NCI-H526 treated with DMSO at 0.1 percent for 48 hours (cell line): Measurements from ENCODE around the gene BRME1.
A peak's percentile ranks its signal among the peaks of the same experiment; 100 is the strongest.

Experiments
- DNase-seq: peaks from one replicate; lab custom pipeline; 2025; lab: John Stamatoyannopoulos, UW

BRME1 gene

GRCh38 chr19:13905634-13906520 lies at the start of gene BRME1, which contains the start of gene CC2D1A:
TSS of gene BRME1 (minus strand) at chr19:13906117. CDS start at chr19:13904892, 1,225 bp downstream.
TSS of gene CC2D1A (plus strand) at chr19:13906201. CDS start at chr19:13906442, 241 bp downstream.
- peak; percentile 42 for DNase-seq

GRCh38 chr19:13954185-13954584 lies 48.3 kb upstream of the BRME1 start:
- DNase-seq: no peak

GRCh38 chr19:13952931-13953531 lies 47.1 kb upstream of the BRME1 start:
- no peak for DNase-seq

- peak; percentile 95 for DNase-seq
Measured at GRCh38 chr19:13952154-13952930, 46.4 kb upstream of the BRME1 start, which contains the start of gene DCAF15. TSS of gene DCAF15 (plus strand) at chr19:13952509. CDS start at chr19:13952513, 4 bp downstream.

GRCh38 chr19:13951799-13952153 lies 45.9 kb upstream of the BRME1 start:
- no peak for DNase-seq

- DNase-seq: no peak
Measured at GRCh38 chr19:13951043-13951442, 45.1 kb upstream of the BRME1 start.

- no peak for DNase-seq
Measured at GRCh38 chr19:13946414-13946813, 40.5 kb upstream of the BRME1 start.

GRCh38 chr19:13942023-13942684 lies 36.2 kb upstream of the BRME1 start:
- no peak for DNase-seq

- DNase-seq: no peak
Measured at GRCh38 chr19:13938301-13939064, 32.6 kb upstream of the BRME1 start, which contains the start of gene PODNL1. TSS of gene PODNL1 (minus strand) at chr19:13938417. CDS start at chr19:13938181, 236 bp downstream.

GRCh38 chr19:13937479-13938300 lies 31.8 kb upstream of the BRME1 start:
- DNase-seq: no peak

- DNase-seq: no peak
Measured at GRCh38 chr19:13935765-13936510, 30.0 kb upstream of the BRME1 start.

GRCh38 chr19:13934785-13935109 lies 28.8 kb upstream of the BRME1 start:
- no peak for DNase-seq

- DNase-seq: no peak
Measured at GRCh38 chr19:13932911-13933393, 27.0 kb upstream of the BRME1 start.

GRCh38 chr19:13932149-13932637 lies 26.3 kb upstream of the BRME1 start:
- no peak for DNase-seq

- no peak for DNase-seq
Measured at GRCh38 chr19:13931391-13932148, 25.7 kb upstream of the BRME1 start.

- no peak for DNase-seq
Measured at GRCh38 chr19:13930402-13930801, 24.5 kb upstream of the BRME1 start.

- no peak for DNase-seq
Measured at GRCh38 chr19:13929956-13930355, 24.0 kb upstream of the BRME1 start.

GRCh38 chr19:13929340-13929739 lies 23.4 kb upstream of the BRME1 start:
- DNase-seq: no peak
